ENCODE results near the gene KITLG. TPM values are rescaled to one million over a fixed set of nuclear protein-coding genes. Genes with fewer than 3 reads are reported as not detected.

Gene KITLG
- total RNA-seq, 6 experiments from 2014 or later = 0.67 to 2.8 (median 1.1) TPM

- ATAC-seq (no peak), DNase-seq (no peak)
- no peak overlapping the region for H3K4me3 ChIP-seq
- no peaks in the 10 kb centered on the region for H3K27me3 ChIP-seq
- H3K27ac ChIP-seq = no peak overlapping the region
- no peaks in the 10 kb centered on the region for H3K4me1 ChIP-seq
- H3K9me3 ChIP-seq = no peaks in the 10 kb centered on the region
- TF ChIP-seq CTCF (IDR thresholded peaks at IDR 0.05) (no peak), POLR2A (IDR thresholded peaks at IDR 0.05) (no peak)
- no peaks in the 10 kb centered on the region for H3K36me3 ChIP-seq
- intact Hi-C loops (cut with DNase I) = no loop called here
- WGBS (ENCODE audit: insufficient coverage, low coverage, low lambda C conversion rate, missing lambda C conversion rate) = 83% methylated on average over 10 of the region's 10 CpGs
Measured at GRCh38 chr12:88544991-88545980, 35.0 kb downstream of the KITLG start.

GRCh38 chr12:88539893-88540292 is 40.4 kb downstream of the KITLG start:
- Histone ChIP-seq H3K27me3 (no peaks in the 10 kb centered on the region), H3K9me3 (no peaks in the 10 kb centered on the region), H3K4me3 (no peak overlapping the region), H3K4me1 (no peaks in the 10 kb centered on the region), H3K27ac (no peak overlapping the region), H3K36me3 (no peaks in the 10 kb centered on the region)
- no peak for TF ChIP-seq POLR2A (IDR thresholded peaks at IDR 0.05)
- TF ChIP-seq CTCF (IDR thresholded peaks at IDR 0.05) = no peak
- DNase-seq (no peak), ATAC-seq (no peak)
- intact Hi-C loops (cut with DNase I) = no loop called here
- 0% methylated on average over 1 of the region's 1 CpG for WGBS (ENCODE audit: insufficient coverage, low coverage, low lambda C conversion rate, missing lambda C conversion rate)

GRCh38 chr12:88538697-88539096 is 41.6 kb downstream of the KITLG start:
- Histone ChIP-seq H3K36me3 (no peaks in the 10 kb centered on the region), H3K9me3 (no peaks in the 10 kb centered on the region), H3K27ac (no peak overlapping the region), H3K4me1 (no peaks in the 10 kb centered on the region), H3K27me3 (no peaks in the 10 kb centered on the region), H3K4me3 (no peak overlapping the region)
- 80% methylated on average over 2 of the region's 2 CpGs for WGBS (ENCODE audit: insufficient coverage, low coverage, low lambda C conversion rate, missing lambda C conversion rate)
- ATAC-seq (no peak), DNase-seq (no peak)
- intact Hi-C loops (cut with DNase I) = no loop called here
- TF ChIP-seq POLR2A (IDR thresholded peaks at IDR 0.05) (no peak), CTCF (IDR thresholded peaks at IDR 0.05) (no peak)

GRCh38 chr12:88538250-88538649 is 42.0 kb downstream of the KITLG start:
- H3K36me3 ChIP-seq = no peaks in the 10 kb centered on the region
- no peaks in the 10 kb centered on the region for H3K9me3 ChIP-seq
- no peaks in the 10 kb centered on the region for H3K27me3 ChIP-seq
- TF ChIP-seq CTCF (IDR thresholded peaks at IDR 0.05) (no peak), POLR2A (IDR thresholded peaks at IDR 0.05) (no peak)
- intact Hi-C loops (cut with DNase I) = no loop called here
- H3K4me3 ChIP-seq = no peak overlapping the region
- no peak for DNase-seq
- 71% methylated on average over 1 of the region's 1 CpG for WGBS (ENCODE audit: insufficient coverage, low coverage, low lambda C conversion rate, missing lambda C conversion rate)
- ATAC-seq = no peak
- no peaks in the 10 kb centered on the region for H3K4me1 ChIP-seq
- H3K27ac ChIP-seq = no peak overlapping the region
